Measurements from ENCODE around the gene ZNF83. TPM values are rescaled to one million over a fixed set of nuclear protein-coding genes. Genes with fewer than 3 reads are reported as not detected.
"Not testable (repeated sequence)": the region's sequence is repeated elsewhere in the genome, so short reads cannot be mapped to it uniquely, and the experiment has no call there.

Gene ZNF83
- total RNA-seq, 1 experiment from 2014 or later, result 34.1 TPM

- ChIA-PET CTCF (interaction anchor here (0.7 kb wide), 1 partner anchor 358 kb away, joined by 5 read pairs; no protein-coding TSS in a partner anchor), POLR2A (no interaction called here)
- DNase-seq (ENCODE audit: low spot score) (no peak), ATAC-seq (no peak)
- TF ChIP-seq CREM (CRISPR knock-in tag; IDR thresholded peaks at IDR 0.05) (no peak), CBFB (CRISPR knock-in tag; IDR thresholded peaks at IDR 0.05; ENCODE audit: low read depth) (no peak), ZNF396 (CRISPR knock-in tag; IDR thresholded peaks at IDR 0.05; ENCODE audit: borderline replicate concordance) (no peak), AR (CRISPR knock-in tag; IDR thresholded peaks at IDR 0.05) (no peak), ATF3 (CRISPR knock-in tag; conservative IDR thresholded peaks at IDR 0.05) (no peak), ZNF317 (CRISPR knock-in tag; IDR thresholded peaks at IDR 0.05; ENCODE audit: borderline replicate concordance, low read depth) (no peak), NFATC4 (CRISPR knock-in tag; IDR thresholded peaks at IDR 0.05) (no peak), ZMAT4 (CRISPR knock-in tag; IDR thresholded peaks at IDR 0.05) (no peak), ETV6 (CRISPR knock-in tag; IDR thresholded peaks at IDR 0.05) (no peak), TP53 (CRISPR knock-in tag; IDR thresholded peaks at IDR 0.05) (no peak), ARID4B (CRISPR knock-in tag; IDR thresholded peaks at IDR 0.05; ENCODE audit: borderline replicate concordance) (no peak), GRHL2 (CRISPR knock-in tag; IDR thresholded peaks at IDR 0.05; ENCODE audit: insufficient replicate concordance, severe bottlenecking) (no peak), ZNF416 (CRISPR knock-in tag; IDR thresholded peaks at IDR 0.05) (no peak), SMAD3 (CRISPR knock-in tag; IDR thresholded peaks at IDR 0.05; ENCODE audit: borderline replicate concordance) (no peak), HMGXB4 (CRISPR knock-in tag; IDR thresholded peaks at IDR 0.05) (no peak)
- H3K4me1 Mint-ChIP-seq, result peaks cover 12% of the 10 kb centered on the region
- H3K27ac Mint-ChIP-seq, result no peak overlapping the region
- peaks cover 23% of the 10 kb centered on the region for H3K27me3 Mint-ChIP-seq (ENCODE audit: low read depth)
- H3K9me3 Mint-ChIP-seq, result 0 out of 2 replicates have a peak, but pooled peaks cover 3% of the 10 kb centered on the region
- H3K4me3 Mint-ChIP-seq, result no peak overlapping the region
- peaks cover 10% of the 10 kb centered on the region for H3K36me3 Mint-ChIP-seq
These were observed 2.2 kb downstream of the ZNF83 start for GRCh38 chr19:52635786-52636570.

- CTCF ChIA-PET; H3K4me1 Mint-ChIP-seq; ATAC-seq; H3K4me3 Mint-ChIP-seq; H3K27ac Mint-ChIP-seq; DNase-seq (ENCODE audit: low spot score); POLR2A ChIA-PET: not testable (repeated sequence)
- H3K27me3 Mint-ChIP-seq (ENCODE audit: low read depth), result peaks cover 14% of the 10 kb centered on the region
- H3K36me3 Mint-ChIP-seq, result peaks cover 18% of the 10 kb centered on the region
- peaks cover 29% of the 10 kb centered on the region for H3K9me3 Mint-ChIP-seq
These were observed 10.7 kb downstream of the ZNF83 start for GRCh38 chr19:52627441-52627840.
